Measurements from ENCODE around the gene RGPD6. TPM values are rescaled to one million over a fixed set of nuclear protein-coding genes. Genes with fewer than 3 reads are reported as not detected.
"Not testable (repeated sequence)": the region's sequence is repeated elsewhere in the genome, so short reads cannot be mapped to it uniquely, and the experiment has no call there.

The RGPD6 gene
- polyA plus RNA-seq, 1 donor = 15.1 TPM

GRCh38 chr2:110481200-110481599 is 95.8 kb downstream of the RGPD6 start:
- not testable (repeated sequence) for DNase-seq (ENCODE audit: low read depth)

DNA sequence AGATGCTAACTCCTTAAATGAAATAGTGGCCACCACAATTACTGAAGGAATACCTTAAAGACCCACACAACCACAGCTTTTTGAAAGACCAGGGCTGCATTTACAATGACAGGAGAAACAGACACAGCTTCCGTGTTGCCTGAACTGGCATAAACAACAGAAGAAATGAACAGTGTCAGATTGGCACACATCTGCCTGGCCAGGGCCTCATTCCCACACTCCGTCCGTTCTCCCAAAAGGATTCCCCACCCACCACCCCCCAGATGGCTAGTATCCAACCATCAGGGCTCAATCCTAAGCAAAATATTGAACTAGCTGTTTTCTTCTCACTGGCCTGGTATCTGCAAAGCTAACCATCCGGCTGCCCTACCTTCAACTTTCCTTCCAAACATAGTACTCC is 96.9 kb downstream of the RGPD6 start:
- DNase-seq (ENCODE audit: low read depth) = not testable (repeated sequence)

- not testable (repeated sequence) for DNase-seq (ENCODE audit: low read depth)
Observed at GRCh38 chr2:110477370-110477769, 99.7 kb downstream of the RGPD6 start.

DNA sequence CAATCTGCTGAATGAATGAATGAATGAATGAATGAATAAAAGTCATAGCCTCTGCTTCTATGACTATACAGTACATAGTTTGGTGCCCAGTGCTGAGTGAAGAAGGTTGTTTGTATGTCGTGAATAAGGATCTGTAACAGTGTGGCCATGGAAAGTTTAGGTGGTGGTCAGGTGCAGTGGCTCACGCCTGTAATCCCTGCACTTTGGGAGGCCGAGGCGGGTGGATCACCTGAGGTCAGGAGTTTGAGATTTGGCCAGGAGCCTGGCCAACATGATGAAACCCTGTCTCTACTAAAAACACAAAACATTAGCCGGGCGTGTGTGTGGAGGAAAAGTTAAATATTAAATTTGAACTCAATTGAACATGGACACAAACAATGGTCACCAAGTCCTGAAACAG is 100.1 kb downstream of the RGPD6 start:
- not testable (repeated sequence) for DNase-seq (ENCODE audit: low read depth)

DNA sequence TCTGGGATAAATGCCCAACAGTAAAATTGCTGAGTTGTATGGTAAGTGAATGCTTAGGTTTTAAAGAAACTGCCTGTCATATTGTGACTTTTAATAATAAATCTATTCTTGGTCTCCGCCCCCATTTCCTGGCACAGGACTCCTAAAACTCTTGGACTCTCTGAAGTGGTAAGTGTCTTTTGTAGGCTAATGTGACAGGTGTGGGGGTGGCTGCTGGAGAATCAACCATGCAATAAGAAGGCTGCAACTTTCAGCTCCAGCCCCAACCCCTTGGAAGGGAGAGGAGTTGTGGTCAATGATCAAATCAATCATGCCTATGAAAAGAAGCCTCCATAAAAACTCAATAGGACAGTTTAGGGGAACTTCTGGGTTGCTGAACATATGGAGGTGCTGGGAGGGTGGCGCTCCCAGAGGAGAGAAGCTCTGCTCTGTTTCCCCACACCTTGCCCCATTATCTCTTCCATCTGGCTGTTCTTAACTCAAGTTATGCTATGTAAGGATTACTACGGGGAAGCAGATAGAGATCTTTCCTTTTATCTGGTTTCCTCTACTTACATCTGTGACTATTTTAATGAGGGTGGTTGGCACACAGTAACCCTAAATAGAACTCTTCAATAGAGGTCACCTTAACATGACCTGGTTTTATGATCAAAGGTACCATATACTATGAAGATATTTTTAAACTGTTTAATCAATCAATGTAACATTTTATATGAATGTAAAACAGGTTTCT is 101.2 kb downstream of the RGPD6 start:
- not testable (repeated sequence) for DNase-seq (ENCODE audit: low read depth)

DNA sequence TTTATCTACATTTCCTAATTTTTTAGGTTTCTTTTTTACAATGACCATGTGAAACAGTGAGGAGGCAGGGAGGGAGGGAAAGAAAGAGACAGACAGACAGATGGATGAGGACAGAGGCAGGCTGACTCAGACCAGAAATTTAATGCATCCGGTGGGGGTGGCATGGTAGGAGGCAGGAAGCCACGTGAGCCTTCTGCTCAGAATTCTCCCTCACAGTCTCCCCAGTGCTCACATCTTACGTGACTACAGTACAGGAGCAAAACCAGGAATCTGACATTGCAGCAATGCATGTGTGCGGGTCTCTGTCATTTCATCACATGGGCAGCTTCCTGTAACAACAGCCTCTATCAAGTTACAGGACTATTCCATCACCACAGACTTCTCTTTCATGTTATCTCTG is 102.1 kb downstream of the RGPD6 start:
- DNase-seq (ENCODE audit: low read depth) = not testable (repeated sequence)

- DNase-seq (ENCODE audit: low read depth) = not testable (repeated sequence)
Observed at GRCh38 chr2:110473059-110473358, 104.0 kb downstream of the RGPD6 start.

GRCh38 chr2:110472171-110473058 is 104.6 kb downstream of the RGPD6 start, which contains the start of gene LIMS4:
TSS of gene LIMS4 (minus strand) at chr2:110472816. CDS start at chr2:110472778, 38 bp downstream.
- not testable (repeated sequence) for DNase-seq (ENCODE audit: low read depth)

- not testable (repeated sequence) for DNase-seq (ENCODE audit: low read depth)
Observed at GRCh38 chr2:110468921-110469320, 108.1 kb downstream of the RGPD6 start.

GRCh38 chr2:110465312-110465711 is 111.7 kb downstream of the RGPD6 start:
- not testable (repeated sequence) for DNase-seq (ENCODE audit: low read depth)

Other genes starting within 250 kb of the RGPD6 start
- 3.8 TPM for gene LIMS4, start 104.4 kb downstream of the RGPD6 start, polyA plus RNA-seq (ENCODE audit: insufficient read length)
- gene BUB1, start 100.8 kb upstream of the RGPD6 start, polyA plus RNA-seq (ENCODE audit: insufficient read length) = 7.1 TPM
- gene ACOXL, start 155.4 kb upstream of the RGPD6 start, polyA plus RNA-seq (ENCODE audit: insufficient read length) = 0.11 TPM